H9 (cell line): ENCODE results near the gene TMC8. TPM values are rescaled to one million over a fixed set of nuclear protein-coding genes. Genes with fewer than 3 reads are reported as not detected.
A peak's percentile ranks its signal among the peaks of the same experiment; 100 is the strongest.

Source experiments
- DNase-seq: peaks from one replicate; pipeline ENCODE4 v3.0.0-alpha.2; 2017
- H2AFZ ChIP-seq: one replicate; pipeline ENCODE4 v1.6.1; 2013; ENCODE audit warnings: mild to moderate bottlenecking, low read length, control low read depth, moderate library complexity
- H2AK5ac ChIP-seq: 2 replicates; pipeline ENCODE4 v1.6.1; 2013; ENCODE audit warnings: low read length, control low read depth, mixed read lengths; ENCODE audit not compliant: insufficient read length
- H2BK120ac ChIP-seq: one replicate; pipeline ENCODE4 v1.6.1; 2013; ENCODE audit warnings: low read depth, mild to moderate bottlenecking, low read length, control low read depth, inconsistent platforms; ENCODE audit not compliant: poor library complexity, severe bottlenecking
- H2BK12ac ChIP-seq: 2 replicates; pipeline ENCODE4 v1.6.1; 2013; ENCODE audit warnings: low read length, control low read depth, mixed read lengths, low read depth; ENCODE audit not compliant: insufficient read length
- H2BK15ac ChIP-seq: 2 replicates; pipeline ENCODE4 v1.6.1; 2013; ENCODE audit warnings: low read depth, low read length, control low read depth
- H2BK20ac ChIP-seq: one replicate; pipeline ENCODE4 v1.6.1; 2013; ENCODE audit warnings: low read depth, mild to moderate bottlenecking, low read length, control low read depth, inconsistent platforms; ENCODE audit not compliant: poor library complexity, severe bottlenecking
- H2BK5ac ChIP-seq: 2 replicates; pipeline ENCODE4 v1.6.1; 2013; ENCODE audit warnings: low read length, control low read depth, mixed read lengths; ENCODE audit not compliant: insufficient read length
- H3K14ac ChIP-seq: 2 replicates; pipeline ENCODE4 v1.6.1; 2013; ENCODE audit warnings: low read length, control low read depth; ENCODE audit not compliant: insufficient read depth
- H3K18ac ChIP-seq: 2 replicates; pipeline ENCODE4 v1.6.1; 2013; ENCODE audit warnings: low read depth, mild to moderate bottlenecking, mixed read lengths, low read length, control low read depth; ENCODE audit not compliant: insufficient read length
- H3K23ac ChIP-seq: 2 replicates; pipeline ENCODE4 v1.6.1; 2013; ENCODE audit warnings: low read length, control low read depth, mixed read lengths, low read depth; ENCODE audit not compliant: insufficient read length
- H3K23me2 ChIP-seq: 2 replicates; pipeline ENCODE4 v1.6.1; 2013; ENCODE audit warnings: low read depth, mild to moderate bottlenecking, mixed read lengths, low read length, control low read depth; ENCODE audit not compliant: insufficient read length, poor library complexity, severe bottlenecking
- H3K27ac ChIP-seq: 2 replicates; pipeline ENCODE4 v1.5.1; 2013; ENCODE audit warnings: low read length, control low read depth, mixed read lengths, low read depth; ENCODE audit not compliant: insufficient read length
- H3K27me3 ChIP-seq: 2 replicates; pipeline ENCODE4 v1.6.1; 2013; ENCODE audit warnings: low read length, control low read depth, inconsistent platforms; ENCODE audit not compliant: insufficient read depth
- H3K4ac ChIP-seq: 2 replicates; pipeline ENCODE4 v1.6.1; 2013; ENCODE audit warnings: low read depth, mild to moderate bottlenecking, control low read depth, inconsistent platforms, low read length, moderate library complexity
- H3K4me1 ChIP-seq: 2 replicates; pipeline ENCODE4 v1.6.1; 2013; ENCODE audit warnings: low read length, control low read depth, inconsistent platforms; ENCODE audit not compliant: insufficient read depth
- H3K4me2 ChIP-seq: 2 replicates; pipeline ENCODE4 v1.6.1; 2013; ENCODE audit warnings: low read length, control low read depth, mixed read lengths; ENCODE audit not compliant: insufficient read length, insufficient read depth
- H3K56ac ChIP-seq: 2 replicates; pipeline ENCODE4 v1.6.1; 2013; ENCODE audit warnings: low read depth, mild to moderate bottlenecking, mixed read lengths, low read length, control low read depth; ENCODE audit not compliant: insufficient read length
- H3K79me1 ChIP-seq: 2 replicates; pipeline ENCODE4 v1.6.1; 2013; ENCODE audit warnings: low read depth, mild to moderate bottlenecking, moderate library complexity, low read length, control low read depth, inconsistent platforms; ENCODE audit not compliant: insufficient read depth, poor library complexity, severe bottlenecking
- H3K79me2 ChIP-seq: 2 replicates; pipeline ENCODE4 v1.6.1; 2013; ENCODE audit warnings: low read length, control low read depth, inconsistent platforms; ENCODE audit not compliant: insufficient read depth
- H3K9ac ChIP-seq: 2 replicates; pipeline ENCODE4 v1.6.1; 2013; ENCODE audit warnings: low read length, control low read depth, mixed read lengths; ENCODE audit not compliant: insufficient read length; ENCODE audit errors: extremely low read depth
- H3K9me3 ChIP-seq: one replicate; pipeline ENCODE4 v1.6.1; 2013; ENCODE audit warnings: low read depth, low read length, inconsistent platforms; ENCODE audit not compliant: control insufficient read depth
- H3T11ph ChIP-seq: one replicate; pipeline ENCODE4 v1.6.1; 2013; ENCODE audit warnings: mild to moderate bottlenecking, low read length, control low read depth, inconsistent platforms
- H4K20me1 ChIP-seq: one replicate; pipeline ENCODE4 v1.6.1; 2013; ENCODE audit not compliant: control insufficient read depth, insufficient read length, insufficient read depth
- H4K5ac ChIP-seq: 2 replicates; pipeline ENCODE4 v1.6.1; 2013; ENCODE audit warnings: low read depth, mild to moderate bottlenecking, mixed read lengths, low read length, control low read depth; ENCODE audit not compliant: insufficient read length
- H4K8ac ChIP-seq: replicated peaks from 2 replicates; pipeline ENCODE4 v1.6.1; 2013; ENCODE audit warnings: low read length, control low read depth, mixed read lengths, low read depth; ENCODE audit not compliant: insufficient read length
- H4K91ac ChIP-seq: 2 replicates; pipeline ENCODE4 v1.6.1; 2013; ENCODE audit warnings: low read depth, mild to moderate bottlenecking, moderate library complexity, mixed read lengths, low read length, control low read depth; ENCODE audit not compliant: insufficient read length
- H3K27ac Mint-ChIP-seq, 3 experiments: 2 replicates in 2 of 3; 3 replicates in 1 of 3; pipeline ENCODE4 v1.8.0; 2020 to 2021; ENCODE audit warnings: mixed read lengths in 3 of 3, mild to moderate bottlenecking in 1 of 3, moderate library complexity in 1 of 3
- H3K27me3 Mint-ChIP-seq: 2 replicates; pipeline ENCODE4 v1.8.0; 2021; ENCODE audit warnings: low read depth, mild to moderate bottlenecking, moderate library complexity, mixed read lengths
- H3K36me3 Mint-ChIP-seq, 3 experiments: 2 replicates in 2 of 3; 3 replicates in 1 of 3; pipeline ENCODE4 v1.8.0; 2020 to 2021; ENCODE audit warnings: low read depth in 3 of 3, mixed read lengths in 3 of 3; ENCODE audit not compliant: insufficient read depth in 1 of 3
- H3K4me1 Mint-ChIP-seq, 2 experiments: 2 replicates each; pipeline ENCODE4 v1.8.0; 2020; ENCODE audit warnings: mixed read lengths in 2 of 2
- H3K4me3 Mint-ChIP-seq, 2 experiments: 2 replicates in 1 of 2; 3 replicates in 1 of 2; pipeline ENCODE4 v1.8.0; 2020 to 2021; ENCODE audit warnings: mild to moderate bottlenecking in 2 of 2, mixed read lengths in 2 of 2, moderate library complexity in 1 of 2
- H3K9me3 Mint-ChIP-seq, 2 experiments: 2 replicates in 1 of 2; 3 replicates in 1 of 2; pipeline ENCODE4 v1.8.0; 2020; ENCODE audit warnings: mild to moderate bottlenecking in 2 of 2, mixed read lengths in 2 of 2, moderate library complexity in 1 of 2
- WGBS: extraction: QIAGEN DNeasy Blood & Tissue Kit; methylation state at CpG from one replicate; pipeline ENCODE4 v1.1.7; 2013; ENCODE audit warnings: missing lambda C conversion rate, low lambda C conversion rate, mixed read lengths; ENCODE audit not compliant: insufficient read length; ENCODE audit errors: extremely low coverage; 5-methylcytosine and 5-hydroxymethylcytosine counted together
- total RNA-seq: library from RNA; stranded (reverse); gene quantifications from 2 replicates; pipeline ENCODE4 v1.2.1, GENCODE V29; 2021
- TF ChIP-seq, protein P1 (sequence below): fragments of 200-600 bp; sonication (generic); conservative IDR thresholded peaks from 3 replicates; pipeline ENCODE4 v1.8.0; 2021; ENCODE audit warnings: antibody characterized with exemption, mild to moderate bottlenecking

TMC8 gene
- total RNA-seq, 1 experiment from 2014 or later, result 1.0 TPM

DNA sequence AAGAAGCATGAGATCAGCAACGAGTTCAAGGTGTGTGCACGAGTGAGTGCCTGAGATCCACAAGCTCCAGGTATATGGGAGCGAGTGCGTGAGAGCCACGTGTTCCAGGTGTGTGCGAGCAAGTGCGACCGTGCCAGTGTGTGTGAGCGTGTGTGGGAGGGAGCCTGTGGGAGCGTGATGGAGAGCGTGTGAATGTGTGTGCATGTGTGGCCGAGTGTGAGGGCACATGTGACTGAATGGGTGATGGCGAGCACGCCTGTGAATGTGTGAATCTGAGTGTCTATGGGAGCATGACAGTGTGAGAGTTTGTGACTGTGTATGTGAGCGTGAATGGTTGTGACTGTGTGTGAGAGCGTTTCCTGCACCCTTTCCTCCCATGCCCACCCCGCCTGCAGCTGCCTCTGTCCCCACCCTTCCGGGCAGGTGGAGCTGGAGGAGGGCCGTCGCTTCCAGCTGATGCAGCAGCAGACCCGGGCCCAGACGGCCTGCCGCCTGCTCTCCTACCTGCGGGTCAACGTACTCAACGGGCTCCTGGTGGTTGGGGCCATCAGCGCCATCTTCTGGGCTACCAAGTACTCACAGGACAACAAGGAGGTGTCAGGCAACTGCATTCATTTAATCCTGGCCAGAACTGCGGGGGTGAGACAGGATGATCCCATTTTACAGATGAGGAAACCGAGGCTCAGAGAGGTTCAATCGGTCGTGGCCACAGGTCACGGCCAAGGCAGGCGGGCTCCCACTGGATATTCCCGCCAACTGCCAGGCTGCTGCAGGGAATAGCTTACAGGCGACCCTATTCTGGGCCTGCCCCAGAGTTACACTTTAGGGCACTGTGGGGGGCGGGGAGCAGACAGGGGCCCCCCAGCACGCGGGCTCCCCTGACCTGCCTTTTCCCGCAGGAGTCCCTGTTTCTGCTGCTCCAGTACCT, 3.7 kb downstream of the TMC8 start:
- Mint-ChIP-seq H3K27me3 (peaks cover 23% of the 10 kb centered on the region), H3K4me3 (peak overlapping the region in 1 of 2 experiments; percentile 8; a peak in 1 of 5 replicates), H3K4me1 (peaks cover 22 to 28% of the 10 kb centered on the region in 2 experiments), H3K9me3 (no peaks in the 10 kb centered on the region; a peak in 2 of 5 replicates), H3K27ac (no peak overlapping the region), H3K36me3 (no peaks in the 10 kb centered on the region)
- no peak overlapping the region for H3T11ph ChIP-seq
- no peak overlapping the region for H3K9ac ChIP-seq
- no peak overlapping the region for H2BK5ac ChIP-seq
- no peak overlapping the region for H2AFZ ChIP-seq
- no peaks in the 10 kb centered on the region for H3K79me2 ChIP-seq
- no peak overlapping the region for H3K56ac ChIP-seq
- H4K8ac ChIP-seq, result no peak overlapping the region
- H3K27ac ChIP-seq, result no peak overlapping the region
- H2BK20ac ChIP-seq, result no peak overlapping the region
- H2BK12ac ChIP-seq, result no peak overlapping the region
- H2BK120ac ChIP-seq, result no peak overlapping the region
- DNase-seq, result peak; percentile 96
- TF ChIP-seq, protein P1, sequence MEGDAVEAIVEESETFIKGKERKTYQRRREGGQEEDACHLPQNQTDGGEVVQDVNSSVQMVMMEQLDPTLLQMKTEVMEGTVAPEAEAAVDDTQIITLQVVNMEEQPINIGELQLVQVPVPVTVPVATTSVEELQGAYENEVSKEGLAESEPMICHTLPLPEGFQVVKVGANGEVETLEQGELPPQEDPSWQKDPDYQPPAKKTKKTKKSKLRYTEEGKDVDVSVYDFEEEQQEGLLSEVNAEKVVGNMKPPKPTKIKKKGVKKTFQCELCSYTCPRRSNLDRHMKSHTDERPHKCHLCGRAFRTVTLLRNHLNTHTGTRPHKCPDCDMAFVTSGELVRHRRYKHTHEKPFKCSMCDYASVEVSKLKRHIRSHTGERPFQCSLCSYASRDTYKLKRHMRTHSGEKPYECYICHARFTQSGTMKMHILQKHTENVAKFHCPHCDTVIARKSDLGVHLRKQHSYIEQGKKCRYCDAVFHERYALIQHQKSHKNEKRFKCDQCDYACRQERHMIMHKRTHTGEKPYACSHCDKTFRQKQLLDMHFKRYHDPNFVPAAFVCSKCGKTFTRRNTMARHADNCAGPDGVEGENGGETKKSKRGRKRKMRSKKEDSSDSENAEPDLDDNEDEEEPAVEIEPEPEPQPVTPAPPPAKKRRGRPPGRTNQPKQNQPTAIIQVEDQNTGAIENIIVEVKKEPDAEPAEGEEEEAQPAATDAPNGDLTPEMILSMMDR, result peak; percentile 79
- H3K79me1 ChIP-seq, result no peaks in the 10 kb centered on the region
- no peaks in the 10 kb centered on the region; the same call in 1 of the 2 replicates for H3K27me3 ChIP-seq
- no peak overlapping the region for H3K4ac ChIP-seq
- whole genome bisulfite sequencing, result no CpG with 5 or more reads among the region's 39 CpGs
- no peaks in the 10 kb centered on the region for H3K9me3 ChIP-seq
- H3K23me2 ChIP-seq, result no peaks in the 10 kb centered on the region
- H3K18ac ChIP-seq, result peak overlapping the region; percentile 1
- H3K14ac ChIP-seq, result no peak overlapping the region; the same call in 1 of the 2 replicates
- no peak overlapping the region for H3K4me2 ChIP-seq
- H4K5ac ChIP-seq, result no peak overlapping the region
- no peak overlapping the region for H4K91ac ChIP-seq
- H3K23ac ChIP-seq, result no peak overlapping the region
- H2AK5ac ChIP-seq, result no peak overlapping the region
- H3K4me1 ChIP-seq, result peaks cover 12% of the 10 kb centered on the region; the same call in 1 of the 2 replicates
- no peaks in the 10 kb centered on the region for H4K20me1 ChIP-seq
- H2BK15ac ChIP-seq, result no peak overlapping the region
